Choroid plexus epithelial cell (primary cell): Measurements from ENCODE around the gene P4HB.

Source experiments
- DNase-seq: peaks from one replicate; pipeline ENCODE4 v3.0.0-alpha.2; 2010; ENCODE audit warnings: low read depth
- H3K4me3 ChIP-seq: 2 replicates; pipeline ENCODE4 v1.5.1; 2011; ENCODE audit warnings: low read depth, mild to moderate bottlenecking, control low read depth, low read length, moderate library complexity
- TF ChIP-seq, protein P1 (sequence below): conservative IDR thresholded peaks from 2 replicates; pipeline ENCODE4 v1.5.1; 2011; ENCODE audit warnings: low read depth, mild to moderate bottlenecking, control low read depth, inconsistent platforms, low read length, moderate library complexity

The P4HB gene

DNA sequence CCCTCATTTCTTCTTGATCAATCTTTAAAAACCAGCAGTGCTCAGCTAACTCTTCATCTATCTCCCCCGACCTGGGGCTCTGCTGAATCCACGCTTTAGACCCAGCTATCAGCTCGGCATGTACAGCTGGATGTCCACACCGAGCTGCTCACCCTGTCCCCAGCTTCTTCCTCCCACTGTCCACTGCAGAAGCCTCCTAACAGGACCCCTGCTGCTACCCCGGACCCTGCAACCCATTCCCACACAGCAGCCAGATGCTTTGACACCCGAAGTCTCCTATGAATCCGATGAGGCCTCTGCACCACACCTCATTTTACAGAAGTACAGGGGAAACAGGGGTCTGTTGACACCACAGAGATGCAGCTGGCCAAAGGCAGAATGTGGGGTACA is 42.6 kb downstream of the P4HB start:
- no peak overlapping the region for H3K4me3 ChIP-seq
- TF ChIP-seq, protein P1, sequence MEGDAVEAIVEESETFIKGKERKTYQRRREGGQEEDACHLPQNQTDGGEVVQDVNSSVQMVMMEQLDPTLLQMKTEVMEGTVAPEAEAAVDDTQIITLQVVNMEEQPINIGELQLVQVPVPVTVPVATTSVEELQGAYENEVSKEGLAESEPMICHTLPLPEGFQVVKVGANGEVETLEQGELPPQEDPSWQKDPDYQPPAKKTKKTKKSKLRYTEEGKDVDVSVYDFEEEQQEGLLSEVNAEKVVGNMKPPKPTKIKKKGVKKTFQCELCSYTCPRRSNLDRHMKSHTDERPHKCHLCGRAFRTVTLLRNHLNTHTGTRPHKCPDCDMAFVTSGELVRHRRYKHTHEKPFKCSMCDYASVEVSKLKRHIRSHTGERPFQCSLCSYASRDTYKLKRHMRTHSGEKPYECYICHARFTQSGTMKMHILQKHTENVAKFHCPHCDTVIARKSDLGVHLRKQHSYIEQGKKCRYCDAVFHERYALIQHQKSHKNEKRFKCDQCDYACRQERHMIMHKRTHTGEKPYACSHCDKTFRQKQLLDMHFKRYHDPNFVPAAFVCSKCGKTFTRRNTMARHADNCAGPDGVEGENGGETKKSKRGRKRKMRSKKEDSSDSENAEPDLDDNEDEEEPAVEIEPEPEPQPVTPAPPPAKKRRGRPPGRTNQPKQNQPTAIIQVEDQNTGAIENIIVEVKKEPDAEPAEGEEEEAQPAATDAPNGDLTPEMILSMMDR = no peak
- DNase-seq = no peak

DNA sequence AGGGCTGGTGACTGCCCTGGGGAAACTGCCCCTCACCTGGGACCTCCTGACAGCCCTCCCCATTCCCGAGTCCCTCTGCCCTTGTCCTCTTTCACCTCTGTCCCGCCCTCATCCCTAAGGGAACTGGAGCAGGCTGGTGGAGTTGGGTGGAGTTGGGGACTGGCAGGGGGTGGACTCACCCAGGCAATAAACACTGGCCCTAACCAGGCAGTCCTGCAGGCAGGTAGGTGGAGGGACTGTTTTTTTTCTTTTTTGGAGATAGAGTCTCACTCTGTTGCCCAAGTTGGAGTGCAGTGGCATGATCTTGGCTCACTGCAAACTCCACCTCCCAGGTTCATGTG is 44.7 kb downstream of the P4HB start:
- DNase-seq = no peak
- TF ChIP-seq, protein P1 = no peak
- no peak overlapping the region for H3K4me3 ChIP-seq

DNA sequence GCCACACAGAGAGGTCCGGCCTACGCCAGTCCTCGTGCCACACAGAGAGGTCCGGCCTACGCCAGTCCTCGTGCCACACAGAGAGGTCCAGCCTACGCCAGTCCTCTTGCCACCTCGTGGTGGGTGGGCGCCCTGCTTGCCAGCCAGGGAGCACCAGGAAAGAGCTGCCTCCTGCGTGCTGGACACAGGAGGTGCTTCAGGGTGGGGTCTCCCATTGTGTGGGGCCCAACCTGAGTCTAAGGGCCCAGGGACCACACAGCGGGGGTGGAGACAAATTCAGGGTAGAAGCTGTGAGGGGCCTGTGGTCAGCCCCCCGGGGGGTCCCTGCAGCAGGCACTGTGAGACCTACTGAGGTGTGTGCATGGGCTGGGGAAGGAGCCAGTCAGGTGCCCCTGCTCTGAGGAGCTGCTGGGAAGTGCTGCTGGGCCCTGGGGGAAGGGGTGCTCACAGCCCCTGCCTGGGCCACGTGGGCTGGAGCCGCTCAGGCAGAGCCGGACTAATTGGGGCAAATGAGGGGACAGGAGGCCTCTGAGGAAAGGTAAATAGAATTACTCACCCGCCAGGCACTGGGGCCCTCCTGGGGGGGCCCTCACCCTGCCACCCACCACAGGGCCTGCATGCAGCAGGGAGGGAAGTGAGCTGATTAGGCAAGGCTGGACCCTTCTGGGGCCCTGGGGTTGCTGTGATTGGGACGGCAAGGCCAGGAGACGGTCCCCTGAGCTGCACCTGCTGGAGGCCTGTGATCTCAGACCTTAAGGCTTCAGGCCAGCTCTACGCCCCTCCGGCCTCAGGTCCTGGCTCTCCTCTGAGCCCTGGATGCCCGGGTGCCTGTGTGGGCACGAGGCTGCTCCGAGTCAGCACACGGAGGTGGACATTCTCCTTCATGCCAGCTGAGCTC is 45.3 kb downstream of the P4HB start:
- DNase-seq = no peak

DNA sequence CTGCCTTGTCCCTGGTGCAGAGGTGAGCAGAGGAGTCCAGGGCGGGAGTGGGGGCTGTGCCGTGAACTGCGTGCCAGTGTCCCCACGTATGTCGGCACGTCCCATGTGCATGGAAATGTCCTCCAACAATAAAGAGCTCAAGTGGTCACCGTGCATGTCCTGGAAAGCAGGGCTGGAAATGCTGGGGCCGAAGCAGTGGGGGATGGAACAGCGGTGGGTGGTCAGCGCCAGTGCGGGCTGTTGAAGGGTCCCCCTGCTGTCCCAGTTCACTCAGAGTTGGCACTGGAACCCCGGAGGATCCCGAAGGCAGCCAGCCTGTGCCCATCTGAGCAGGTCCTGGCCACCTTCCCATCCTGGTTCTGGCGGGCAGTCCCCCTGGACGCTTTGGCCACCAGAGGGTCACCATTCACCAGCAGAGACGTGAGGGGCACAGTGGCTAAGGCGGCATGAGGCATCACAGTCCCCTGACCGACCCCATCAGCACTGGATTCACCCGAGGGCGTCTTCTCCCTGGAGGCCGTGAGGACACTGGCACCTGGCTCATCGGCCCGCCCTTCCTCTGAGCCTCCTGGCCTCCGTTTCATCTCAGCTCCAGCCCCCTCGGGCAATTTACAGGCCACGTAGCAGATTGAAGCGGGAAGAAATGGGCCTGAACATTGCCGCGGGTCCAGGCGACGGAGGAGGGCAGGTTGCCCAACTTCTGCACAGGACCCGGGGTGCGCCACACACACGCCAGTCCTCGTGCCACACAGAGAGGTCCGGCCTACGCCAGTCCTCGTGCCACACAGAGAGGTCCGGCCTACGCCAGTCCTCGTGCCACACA is 46.3 kb downstream of the P4HB start:
- TF ChIP-seq, protein P1 = no peak
- DNase-seq = no peak
- H3K4me3 ChIP-seq = no peak overlapping the region

More for the DNA sequence above, 45.3 kb downstream of the P4HB start:
- no peak overlapping the region for H3K4me3 ChIP-seq
- TF ChIP-seq, protein P1 = no peak

DNA sequence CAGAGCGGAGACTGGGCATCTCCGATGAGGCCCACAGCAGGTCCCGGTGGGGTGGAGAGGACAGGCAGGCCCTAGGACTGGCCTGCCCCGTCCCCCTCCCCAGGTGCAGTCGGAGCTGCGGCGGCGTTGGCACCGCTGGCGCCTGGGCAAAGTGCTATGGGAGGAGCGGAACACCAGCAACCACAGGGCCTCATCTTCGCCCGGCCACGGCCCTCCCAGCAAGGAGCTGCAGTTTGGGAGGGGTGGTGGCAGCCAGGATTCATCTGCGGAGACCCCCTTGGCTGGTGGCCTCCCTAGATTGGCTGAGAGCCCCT is 47.0 kb downstream of the P4HB start:
- TF ChIP-seq, protein P1 = no peak
- no peak overlapping the region for H3K4me3 ChIP-seq
- DNase-seq = no peak

DNA sequence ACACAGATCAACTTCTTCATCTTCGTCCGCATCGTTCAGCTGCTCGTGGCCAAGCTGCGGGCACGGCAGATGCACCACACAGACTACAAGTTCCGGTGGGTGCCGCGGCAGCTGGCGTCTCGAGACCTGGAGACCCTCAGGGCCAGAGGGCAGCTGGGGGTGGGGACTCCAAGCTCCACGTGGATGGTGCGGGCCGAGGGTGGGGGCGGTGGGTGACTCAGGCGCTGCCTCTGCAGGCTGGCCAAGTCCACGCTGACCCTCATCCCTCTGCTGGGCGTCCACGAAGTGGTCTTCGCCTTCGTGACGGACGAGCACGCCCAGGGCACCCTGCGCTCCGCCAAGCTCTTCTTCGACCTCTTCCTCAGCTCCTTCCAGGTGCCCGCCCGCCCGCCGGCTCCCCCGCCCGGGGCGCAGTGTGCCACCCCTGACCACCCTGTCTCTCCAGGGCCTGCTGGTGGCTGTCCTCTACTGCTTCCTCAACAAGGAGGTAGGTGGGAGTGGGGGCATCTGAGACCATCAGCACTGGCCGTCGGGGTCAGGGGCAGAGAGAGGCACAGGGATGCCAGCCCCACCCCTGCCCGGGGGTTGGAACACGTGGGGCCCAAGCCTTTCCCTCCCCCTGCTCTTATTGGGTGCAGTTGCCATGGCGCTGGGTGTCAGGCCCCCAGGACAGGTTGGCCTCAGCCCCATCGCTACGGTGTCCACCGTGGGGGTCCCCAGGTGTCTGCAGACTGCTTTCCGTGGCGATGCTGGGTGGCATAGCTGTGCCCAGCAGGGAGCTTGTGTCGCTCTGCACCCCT is 47.6 kb downstream of the P4HB start:
- DNase-seq = no peak
- no peak overlapping the region for H3K4me3 ChIP-seq
- TF ChIP-seq, protein P1 = no peak
